ENCODE measurements around the gene MRPL12.

GRCh38 chr17:81741049-81741593, 38.0 kb downstream of the MRPL12 start:
- no peak for TF ChIP-seq POLR2A (IDR thresholded peaks at IDR 0.05)
- TF ChIP-seq CTCF (IDR thresholded peaks at IDR 0.05) = no peak
